Large intestine (tissue), 3 donors: ENCODE measurements around the gene SPIRE2. TPM values are rescaled to one million over a fixed set of nuclear protein-coding genes. Genes with fewer than 3 reads are reported as not detected.
"Not testable (repeated sequence)": the region's sequence is repeated elsewhere in the genome, so short reads cannot be mapped to it uniquely, and the experiment has no call there.

Source experiments
- DNase-seq, 2 donors: peaks; one replicate each; pipeline versions ENCODE4 v3.0.0 to v3.0.0-alpha.2; 2013
- H3K27ac ChIP-seq: one replicate; pipeline ENCODE4 v1.5.1; 2013; ENCODE audit warnings: low read length
- H3K27me3 ChIP-seq: 2 replicates; pipeline ENCODE4 v1.6.1; 2013; ENCODE audit warnings: low read length; ENCODE audit not compliant: control insufficient read depth, insufficient read depth
- H3K36me3 ChIP-seq: 2 replicates; pipeline ENCODE4 v1.6.1; 2013; ENCODE audit warnings: low read length; ENCODE audit not compliant: control insufficient read depth, insufficient read depth
- H3K4me1 ChIP-seq: one replicate; pipeline ENCODE4 v1.6.1; 2013; ENCODE audit warnings: low read length; ENCODE audit not compliant: control insufficient read depth, insufficient read depth
- H3K4me3 ChIP-seq: one replicate; pipeline ENCODE4 v1.5.1; 2013; ENCODE audit warnings: low read length
- H3K9me3 ChIP-seq: one replicate; pipeline ENCODE4 v1.6.1; 2013; ENCODE audit warnings: mild to moderate bottlenecking, low read depth, low read length, moderate library complexity; ENCODE audit not compliant: control insufficient read depth
- WGBS: methylation state at CpG from one replicate; pipeline ENCODE4 v1.1.5; 2013; ENCODE audit warnings: low lambda C conversion rate; ENCODE audit not compliant: insufficient coverage; 5-methylcytosine and 5-hydroxymethylcytosine counted together
- polyA plus RNA-seq: library from polyadenylated mRNA; unstranded; fragments of 120-200 nt; gene quantifications from one replicate; pipeline ENCODE4 v1.2.1, GENCODE V29; 2013

The SPIRE2 gene
- polyA plus RNA-seq, 1 donor = 55.2 TPM

DNA sequence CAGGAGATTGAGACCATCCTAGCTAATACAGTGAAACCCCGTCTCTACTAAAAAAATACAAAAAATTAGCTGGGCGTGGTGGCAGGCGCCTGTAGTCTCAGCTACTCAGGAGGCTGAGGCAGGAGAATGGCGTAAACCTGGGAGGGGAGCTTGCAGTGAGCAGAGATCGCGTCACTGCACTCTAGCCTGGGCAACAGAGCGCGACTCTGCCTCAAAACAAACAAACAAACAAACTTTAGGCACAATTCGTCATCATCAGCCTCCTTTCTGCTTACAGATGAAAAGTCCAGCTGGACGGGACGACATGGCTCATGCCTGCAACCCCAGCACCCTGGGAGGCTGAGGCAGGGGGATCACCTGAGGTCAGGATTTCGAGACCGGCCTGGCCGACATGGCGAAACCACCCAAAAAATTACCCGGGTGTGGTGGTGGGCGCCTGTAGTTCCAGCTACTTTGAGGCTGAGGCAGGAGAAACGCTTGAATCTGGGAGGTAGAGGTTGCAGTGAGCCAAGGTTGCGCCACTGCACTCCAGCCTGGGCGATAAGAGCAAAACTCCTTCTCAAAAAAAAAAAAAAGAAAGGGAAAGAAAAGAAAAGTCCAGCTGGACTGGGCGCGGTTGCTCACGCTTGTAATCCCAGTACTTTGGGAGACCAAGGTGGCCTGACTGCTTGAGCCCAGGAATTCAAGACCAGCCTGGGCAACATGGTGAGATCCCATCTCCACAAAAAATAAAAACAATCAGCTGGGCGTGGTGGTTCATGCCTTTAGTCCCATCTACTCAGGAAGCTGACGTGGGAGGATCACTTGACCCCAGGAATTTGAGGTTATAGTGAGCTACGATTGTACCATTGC lies 1.5 kb upstream of the SPIRE2 start:
- H3K27ac ChIP-seq = peak overlapping the region; percentile 82
- no peak overlapping the region for H3K4me3 ChIP-seq
- H3K27me3 ChIP-seq = no peaks in the 10 kb centered on the region
- no peaks in the 10 kb centered on the region for H3K9me3 ChIP-seq
- peak; percentile 40 to 64 for DNase-seq
- peaks cover 56% of the 10 kb centered on the region for H3K4me1 ChIP-seq
- peaks cover 3% of the 10 kb centered on the region for H3K36me3 ChIP-seq
- 31% methylated on average over 3 of the region's 26 CpGs for WGBS

DNA sequence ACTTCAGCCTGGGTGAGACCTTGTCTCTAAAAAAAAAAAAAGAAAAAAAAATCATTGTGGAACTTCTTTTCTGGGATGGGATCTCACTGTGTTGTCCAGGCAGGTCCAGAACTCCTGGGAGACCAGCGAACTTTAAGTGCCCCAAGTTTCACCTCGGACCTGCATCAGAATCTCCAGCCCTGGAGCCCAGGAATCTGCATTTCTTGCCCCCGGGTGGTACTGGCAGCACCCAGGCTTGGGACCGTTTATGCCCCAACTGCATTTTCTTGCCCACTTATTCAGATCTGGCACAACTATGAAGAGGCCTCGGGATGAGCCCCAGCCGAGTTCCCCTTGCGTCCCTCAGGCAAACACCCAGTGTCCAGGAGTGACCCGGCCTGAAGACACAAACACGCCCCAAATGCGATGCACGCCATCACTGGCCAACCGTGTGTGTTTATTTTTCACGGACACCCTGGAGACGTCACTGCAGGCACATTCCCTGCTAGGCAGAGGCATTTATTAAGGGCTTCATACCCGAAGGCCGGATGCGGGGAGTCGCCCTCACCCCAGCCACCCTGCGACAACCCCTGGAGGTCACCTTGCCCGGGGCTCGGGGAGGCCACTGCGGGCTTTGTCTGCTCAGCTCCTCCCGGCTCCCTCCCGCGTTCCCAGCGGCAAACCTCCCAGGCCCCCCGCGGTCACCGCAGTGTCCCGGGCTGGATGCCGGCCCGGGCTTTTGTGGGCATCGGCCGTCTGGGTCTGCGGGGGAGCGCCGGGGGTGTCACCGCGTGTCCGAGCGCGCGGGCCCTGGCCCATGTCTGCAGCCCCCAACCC lies 684 bp upstream of the SPIRE2 start:
- no CpG with 5 or more reads among the region's 43 CpGs for WGBS
- H3K9me3 ChIP-seq = no peaks in the 10 kb centered on the region
- peak; percentile 55 to 77 for DNase-seq
- peaks cover 53% of the 10 kb centered on the region for H3K4me1 ChIP-seq
- peaks cover 11% of the 10 kb centered on the region for H3K36me3 ChIP-seq
- H3K27me3 ChIP-seq = no peaks in the 10 kb centered on the region
- H3K27ac ChIP-seq = peak overlapping the region; percentile 82
- peak overlapping the region; percentile 59 for H3K4me3 ChIP-seq

DNA sequence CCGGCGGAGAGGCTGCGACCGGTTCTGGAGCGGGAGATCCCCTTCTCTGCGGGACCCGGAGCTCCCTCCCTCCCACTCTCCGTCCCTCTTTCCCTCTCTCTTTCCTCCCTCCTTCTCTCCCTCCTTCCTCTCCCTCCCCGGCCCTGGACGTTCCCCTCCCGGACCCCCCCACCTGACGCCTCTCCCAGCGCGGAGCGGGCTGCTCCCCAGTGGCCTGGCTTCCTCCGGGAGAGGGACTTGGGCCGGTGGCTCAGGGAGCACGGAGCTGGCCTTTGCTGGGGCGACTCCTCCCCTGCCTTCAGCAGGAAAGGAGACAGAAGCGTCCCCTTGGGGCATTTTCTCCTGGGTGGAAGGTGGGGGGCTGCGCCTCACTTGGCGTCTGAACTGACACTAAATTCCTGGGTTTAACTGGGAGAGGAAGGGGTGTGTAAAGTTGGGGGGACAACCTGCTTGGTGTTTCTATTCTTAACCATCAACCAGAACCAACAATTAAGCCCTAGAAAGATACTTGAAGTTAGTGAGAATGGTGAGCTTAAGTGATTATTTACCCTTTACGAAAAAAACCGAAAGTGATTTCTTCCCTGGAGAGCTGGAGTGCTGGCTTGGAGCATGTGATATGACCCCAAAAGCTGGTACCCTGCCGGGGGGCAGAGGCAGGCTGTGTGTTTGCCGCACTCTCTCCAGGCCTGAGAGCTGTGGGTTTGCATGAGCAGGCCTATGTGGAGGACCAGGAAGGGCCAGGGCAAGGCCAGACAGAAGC lies 775 bp downstream of the SPIRE2 start:
- Histone ChIP-seq H3K27ac (peak overlapping the region; percentile 85), H3K9me3 (peaks cover 6% of the 10 kb centered on the region), H3K36me3 (peaks cover 11% of the 10 kb centered on the region), H3K4me3 (peak overlapping the region; percentile 69), H3K4me1 (peaks cover 50% of the 10 kb centered on the region), H3K27me3 (no peaks in the 10 kb centered on the region)
- no CpG with 5 or more reads among the region's 26 CpGs for WGBS
- peak in 1 of 2 donors; percentile 60 for DNase-seq

DNA sequence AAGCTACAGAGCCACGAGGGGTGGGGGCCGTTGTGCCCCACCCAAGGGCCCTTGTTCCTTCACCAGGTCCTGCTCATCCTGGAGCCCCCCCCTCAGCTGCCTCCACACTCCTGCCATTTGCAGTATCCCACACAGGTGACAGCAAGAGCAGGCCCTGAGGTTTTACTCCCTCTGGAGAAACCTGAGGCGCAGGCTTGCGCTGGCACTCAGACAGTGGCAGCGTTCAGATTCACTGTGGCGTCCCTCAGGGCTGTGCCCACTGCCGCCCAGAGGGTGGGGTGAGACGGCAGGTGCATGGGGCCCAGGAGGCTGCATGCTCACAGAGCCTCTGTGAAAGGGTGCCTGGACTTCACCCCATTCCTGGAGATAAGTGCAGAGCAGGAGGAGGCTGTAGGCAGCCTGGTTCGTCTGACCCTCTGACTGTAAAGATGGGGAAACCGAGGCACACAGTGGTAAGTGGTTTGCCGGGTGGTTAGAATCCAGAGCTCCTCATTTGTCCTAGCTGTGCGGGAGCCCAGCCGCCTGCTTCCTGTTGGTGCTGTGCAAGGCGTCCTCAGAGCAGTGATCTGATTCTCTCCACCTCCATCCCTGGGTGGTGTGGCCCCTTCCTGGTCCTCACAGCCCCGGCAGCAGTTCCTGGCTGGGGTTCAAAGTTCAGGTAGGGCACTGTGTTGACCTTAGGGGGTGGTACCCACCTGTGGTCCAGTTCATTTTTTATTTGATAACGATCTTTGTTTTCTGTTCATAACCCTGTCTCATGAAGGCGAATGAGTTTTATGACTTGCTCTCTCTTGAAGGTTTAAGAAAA lies 1.6 kb downstream of the SPIRE2 start:
- DNase-seq = peak; percentile 60 to 83
- Histone ChIP-seq H3K36me3 (peaks cover 13% of the 10 kb centered on the region), H3K9me3 (peaks cover 13% of the 10 kb centered on the region), H3K27ac (peak overlapping the region; percentile 85), H3K27me3 (no peaks in the 10 kb centered on the region), H3K4me3 (peak overlapping the region; percentile 69), H3K4me1 (peaks cover 50% of the 10 kb centered on the region)
- WGBS = no CpG with 5 or more reads among the region's 17 CpGs

DNA sequence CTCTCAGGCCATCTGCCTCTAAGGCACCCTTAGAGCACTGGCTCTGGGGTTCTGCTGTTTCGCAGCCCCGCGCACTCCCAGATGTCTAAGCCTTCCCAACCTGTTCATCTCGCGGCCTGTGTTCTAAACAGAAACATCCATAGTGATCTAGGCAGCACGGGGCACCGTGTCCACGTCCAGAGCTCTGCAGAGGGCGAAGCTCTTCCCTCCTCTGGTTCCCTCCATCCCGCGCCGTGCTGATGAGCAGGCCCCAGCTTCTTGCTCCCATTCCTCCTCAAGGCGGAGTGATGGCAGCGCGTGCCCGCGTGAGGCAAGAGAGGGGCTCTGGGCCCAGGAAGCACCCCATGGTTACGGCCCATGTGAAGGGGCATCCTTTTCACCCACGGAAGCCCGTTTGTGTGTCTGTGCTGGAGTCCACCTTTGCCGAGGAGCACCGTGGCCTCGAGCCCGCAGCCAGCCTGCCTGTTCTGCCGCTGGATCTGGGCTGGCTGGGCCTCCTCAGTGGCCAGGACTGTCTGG lies 3.6 kb downstream of the SPIRE2 start:
- H3K27ac ChIP-seq = no peak overlapping the region
- H3K9me3 ChIP-seq = peaks cover 16% of the 10 kb centered on the region
- H3K36me3 ChIP-seq = peaks cover 26% of the 10 kb centered on the region
- 100% methylated on average over 1 of the region's 25 CpGs for WGBS
- no peaks in the 10 kb centered on the region for H3K27me3 ChIP-seq
- H3K4me1 ChIP-seq = peaks cover 43% of the 10 kb centered on the region
- DNase-seq = no peak
- H3K4me3 ChIP-seq = no peak overlapping the region

DNA sequence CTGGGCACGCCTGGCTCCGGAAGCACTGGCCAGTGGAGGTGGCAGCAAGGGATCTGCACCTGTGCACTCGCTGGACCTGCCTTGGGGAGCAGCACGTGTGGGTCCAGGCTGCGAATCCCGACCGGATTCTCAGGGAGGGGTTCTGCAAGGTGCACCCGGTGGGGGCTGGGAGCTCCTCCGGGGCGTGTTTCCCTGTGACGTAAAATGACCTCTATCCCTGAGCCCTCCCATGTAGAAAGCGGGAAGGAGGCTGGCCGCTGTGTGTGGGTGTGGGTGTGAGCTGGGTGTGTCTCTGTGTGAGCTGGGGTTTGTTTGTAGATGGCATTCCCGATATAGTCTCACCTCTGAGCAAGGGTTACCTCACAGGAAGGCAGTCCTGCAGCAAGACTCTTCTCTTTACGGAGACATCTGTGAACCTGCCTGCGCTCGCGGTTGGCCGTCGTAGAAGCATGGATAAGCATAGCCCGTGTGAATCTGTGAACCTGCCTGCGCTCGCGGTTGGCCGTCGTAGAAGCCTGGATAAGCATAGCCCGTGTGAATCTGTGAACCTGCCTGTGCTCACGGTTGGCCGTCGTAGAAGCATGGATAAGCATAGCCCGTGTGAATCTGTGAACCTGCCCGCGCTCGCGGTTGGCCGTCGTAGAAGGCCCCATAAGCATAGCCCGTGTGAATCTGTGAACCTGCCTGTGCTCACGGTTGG lies 5.5 kb downstream of the SPIRE2 start:
- peaks cover 49% of the 10 kb centered on the region for H3K4me1 ChIP-seq
- H3K27me3 ChIP-seq, H3K4me3 ChIP-seq: not testable (repeated sequence)
- peaks cover 30% of the 10 kb centered on the region for H3K36me3 ChIP-seq
- WGBS = no CpG with 5 or more reads among the region's 39 CpGs
- peak overlapping the region; percentile 56 for H3K27ac ChIP-seq
- H3K9me3 ChIP-seq = peaks cover 16% of the 10 kb centered on the region
- DNase-seq = peak; percentile 38 to 61

DNA sequence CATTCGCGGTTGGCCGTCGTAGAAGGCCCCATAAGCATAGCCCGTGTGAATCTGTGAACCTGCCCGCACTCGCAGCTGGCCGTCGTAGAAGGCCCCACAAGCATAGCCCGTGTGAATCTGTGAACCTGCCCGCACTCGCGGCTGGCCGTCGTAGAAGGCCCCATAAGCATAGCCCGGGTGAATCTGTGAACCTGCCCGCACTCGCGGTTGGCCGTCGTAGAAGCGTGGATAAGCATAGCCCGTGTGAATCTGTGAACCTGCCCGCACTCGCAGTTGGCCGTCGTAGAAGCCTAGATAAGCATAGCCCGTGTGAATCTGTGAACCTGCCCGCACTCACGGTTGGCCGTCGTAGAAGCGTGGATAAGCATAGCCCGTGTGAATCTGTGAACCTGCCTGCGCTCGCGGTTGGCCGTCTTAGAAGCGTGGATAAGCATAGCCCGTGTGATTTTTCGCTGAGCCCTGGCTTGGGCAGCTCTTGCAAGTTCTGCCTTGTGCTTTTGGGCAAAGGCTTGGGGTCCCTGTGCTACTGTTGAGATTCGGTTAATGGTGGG lies 6.6 kb downstream of the SPIRE2 start:
- not testable (repeated sequence) for H3K4me3 ChIP-seq, H3K27me3 ChIP-seq, H3K27ac ChIP-seq, DNase-seq
- H3K9me3 ChIP-seq = peaks cover 16% of the 10 kb centered on the region
- H3K4me1 ChIP-seq = peaks cover 45% of the 10 kb centered on the region
- WGBS = no CpG with 5 or more reads among the region's 42 CpGs
- peaks cover 30% of the 10 kb centered on the region for H3K36me3 ChIP-seq

DNA sequence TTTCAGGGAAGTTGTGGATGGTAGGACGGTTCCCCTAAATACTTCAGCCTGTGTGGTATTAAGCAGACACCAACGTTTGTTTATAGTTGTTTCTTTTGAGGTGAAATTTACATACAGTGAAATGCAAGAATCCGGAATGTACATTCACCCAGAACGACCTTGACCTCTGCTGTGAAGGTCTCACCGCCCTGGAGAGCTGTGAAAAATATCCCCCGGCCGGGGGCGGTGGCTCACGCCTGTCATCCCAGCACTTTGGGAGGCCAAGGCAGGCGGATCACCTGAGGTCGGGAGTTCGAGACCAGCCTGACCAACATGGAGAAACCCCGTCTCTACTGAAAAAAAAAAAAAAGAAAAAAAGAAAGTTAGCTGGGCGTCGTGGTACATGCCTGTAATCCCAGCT lies 8.2 kb downstream of the SPIRE2 start:
- H3K27me3 ChIP-seq, H3K27ac ChIP-seq, H3K4me3 ChIP-seq, DNase-seq: not testable (repeated sequence)
- peaks cover 16% of the 10 kb centered on the region for H3K9me3 ChIP-seq
- peaks cover 33% of the 10 kb centered on the region for H3K4me1 ChIP-seq
- H3K36me3 ChIP-seq = peaks cover 30% of the 10 kb centered on the region
- 100% methylated on average over 1 of the region's 15 CpGs for WGBS

DNA sequence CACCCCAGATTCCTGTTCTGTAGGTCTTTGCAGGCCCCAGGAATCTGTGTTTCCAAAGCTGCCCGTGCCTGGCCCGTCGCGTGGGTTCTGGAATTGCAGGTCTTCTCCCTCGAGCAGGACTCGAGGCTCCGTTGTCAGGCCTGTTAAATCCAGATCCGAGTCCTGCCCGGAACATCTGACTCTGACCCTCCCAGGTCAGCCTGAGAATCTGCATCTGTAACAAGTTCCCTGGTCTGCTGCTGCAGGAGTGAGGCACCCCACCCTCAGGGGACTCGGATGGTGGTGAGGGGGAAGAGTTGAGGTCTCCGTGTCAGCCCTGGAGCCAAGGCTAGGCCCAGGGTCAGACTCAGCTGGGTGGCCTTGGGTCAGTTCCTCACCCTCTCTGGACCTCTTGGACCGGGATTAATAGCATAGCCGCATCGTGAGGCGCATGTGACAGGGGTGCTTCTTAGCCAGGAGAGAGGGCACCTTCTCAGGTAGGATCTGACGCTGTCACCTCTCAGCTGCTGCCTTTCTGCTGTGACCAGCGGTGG lies 8.8 kb downstream of the SPIRE2 start:
- Histone ChIP-seq H3K4me3 (peak overlapping the region; percentile 7), H3K27ac (peak overlapping the region; percentile 73), H3K27me3 (no peaks in the 10 kb centered on the region), H3K9me3 (peaks cover 16% of the 10 kb centered on the region), H3K4me1 (peaks cover 29% of the 10 kb centered on the region), H3K36me3 (peaks cover 25% of the 10 kb centered on the region)
- DNase-seq = no peak
- WGBS = no CpG with 5 or more reads among the region's 17 CpGs
